Measurements from ENCODE around the gene ASGR1. TPM values are rescaled to one million over a fixed set of nuclear protein-coding genes. Genes with fewer than 3 reads are reported as not detected.
A peak's percentile ranks its signal among the peaks of the same experiment; 100 is the strongest.

Gene ASGR1
- total RNA-seq, 2 experiments from 2014 or later, result 0.64 to 0.85 TPM

GRCh38 chr17:7223375-7223774 lies 44.2 kb upstream of the ASGR1 start:
- intact Hi-C loops (cut with DNase I, micrococcal nuclease), result loop anchor here in 1 of 2 experiments (5.0 kb wide), 1 partner anchor 84 kb away; the partner anchor contains the start of gene EIF5A
- H3K27ac ChIP-seq (ENCODE audit: low read depth in 1 of 2, low read length in 2 of 2), result no peak overlapping the region
- no peaks in the 10 kb centered on the region for H3K9me3 ChIP-seq (ENCODE audit: control insufficient read depth in 1 of 2, insufficient read depth in 1 of 2, low read length in 2 of 2)
- Mint-ChIP-seq H3K36me3 (ENCODE audit: low read depth) (peaks cover 43% of the 10 kb centered on the region), H3K4me3 (peak overlapping the region; percentile 34), H3K9me3 (no peaks in the 10 kb centered on the region), H3K27ac (no peak overlapping the region), H3K27me3 (no peaks in the 10 kb centered on the region), H3K4me1 (ENCODE audit: low read depth) (peaks cover 29% of the 10 kb centered on the region)
- CTCF ChIA-PET, result no interaction called here
- no peak for TF ChIP-seq CTCF (IDR thresholded peaks at IDR 0.05)
- H3K4me3 ChIP-seq (ENCODE audit: low read length), result no peak overlapping the region
- no peak for ATAC-seq (ENCODE audit: poor library complexity)
- H3K36me3 ChIP-seq (ENCODE audit: insufficient read depth, low read length), result peaks cover 63% of the 10 kb centered on the region
- no peak for DNase-seq
- POLR2A ChIA-PET, result interaction anchor here (1.5 to 13.1 kb wide), 2 partner anchors 14 to 113 kb away, joined by 3 to 234 read pairs; partner anchors contain the start of genes ACAP1, DVL2, GABARAP and PHF23
- peaks cover 31% of the 10 kb centered on the region for H3K4me1 ChIP-seq (ENCODE audit: insufficient read depth, low read length)
- no peaks in the 10 kb centered on the region for H3K27me3 ChIP-seq (ENCODE audit: control insufficient read depth in 1 of 2, insufficient read depth in 2 of 2, low read length in 2 of 2)

GRCh38 chr17:7222972-7223292 lies 43.8 kb upstream of the ASGR1 start:
- Histone ChIP-seq H3K36me3 (ENCODE audit: insufficient read depth, low read length) (peaks cover 58% of the 10 kb centered on the region), H3K27me3 (ENCODE audit: control insufficient read depth in 1 of 2, insufficient read depth in 2 of 2, low read length in 2 of 2) (no peaks in the 10 kb centered on the region), H3K27ac (ENCODE audit: low read depth in 1 of 2, low read length in 2 of 2) (no peak overlapping the region), H3K9me3 (ENCODE audit: control insufficient read depth in 1 of 2, insufficient read depth in 1 of 2, low read length in 2 of 2) (no peaks in the 10 kb centered on the region), H3K4me1 (ENCODE audit: insufficient read depth, low read length) (peaks cover 36% of the 10 kb centered on the region), H3K4me3 (ENCODE audit: low read length) (no peak overlapping the region)
- Mint-ChIP-seq H3K27ac (no peak overlapping the region), H3K36me3 (ENCODE audit: low read depth) (peaks cover 39% of the 10 kb centered on the region), H3K4me3 (no peak overlapping the region), H3K27me3 (no peaks in the 10 kb centered on the region), H3K4me1 (ENCODE audit: low read depth) (peaks cover 30% of the 10 kb centered on the region), H3K9me3 (no peaks in the 10 kb centered on the region)
- ChIA-PET POLR2A (interaction anchor here (1.5 to 13.1 kb wide), 2 partner anchors 15 to 114 kb away, joined by 3 to 234 read pairs; partner anchors contain the start of genes ACAP1, DVL2, GABARAP and PHF23), CTCF (no interaction called here)
- no peak for ATAC-seq (ENCODE audit: poor library complexity)
- TF ChIP-seq CTCF (IDR thresholded peaks at IDR 0.05), result no peak
- intact Hi-C loops (cut with DNase I, micrococcal nuclease), result loop anchor here in 1 of 2 experiments (5.0 kb wide), 1 partner anchor 84 kb away; the partner anchor contains the start of gene EIF5A
- no peak for DNase-seq

- H3K36me3 Mint-ChIP-seq (ENCODE audit: low read depth), result peaks cover 37% of the 10 kb centered on the region
- no peak overlapping the region for H3K27ac Mint-ChIP-seq
- no peaks in the 10 kb centered on the region for H3K9me3 Mint-ChIP-seq
Measured at GRCh38 chr17:7222093-7222971, 43.2 kb upstream of the ASGR1 start.

More at GRCh38 chr17:7222093-7222971, 43.2 kb upstream of the ASGR1 start:
- Histone ChIP-seq H3K27ac (ENCODE audit: low read depth in 1 of 2, low read length in 2 of 2) (peak overlapping the region in 1 of 2 donors; percentile 13), H3K4me1 (ENCODE audit: insufficient read depth, low read length) (peaks cover 41% of the 10 kb centered on the region), H3K9me3 (ENCODE audit: control insufficient read depth in 1 of 2, insufficient read depth in 1 of 2, low read length in 2 of 2) (no peaks in the 10 kb centered on the region), H3K4me3 (ENCODE audit: low read length) (no peak overlapping the region), H3K27me3 (ENCODE audit: control insufficient read depth in 1 of 2, insufficient read depth in 2 of 2, low read length in 2 of 2) (no peaks in the 10 kb centered on the region), H3K36me3 (ENCODE audit: insufficient read depth, low read length) (peaks cover 55% of the 10 kb centered on the region)
- intact Hi-C loops (cut with DNase I, micrococcal nuclease), result loop anchor here in 1 of 2 experiments (5.0 kb wide), 1 partner anchor 85 kb away; the partner anchor contains the start of gene EIF5A
- Mint-ChIP-seq H3K4me1 (ENCODE audit: low read depth) (peaks cover 35% of the 10 kb centered on the region), H3K27me3 (no peaks in the 10 kb centered on the region), H3K4me3 (peak overlapping the region; percentile 34)
- CTCF ChIA-PET, result interaction anchor here (1.1 to 3.4 kb wide), 3 partner anchors 13 to 74 kb away, joined by 3 to 19 read pairs (median 3); partner anchors contain the start of gene DVL2
- TF ChIP-seq CTCF (IDR thresholded peaks at IDR 0.05), result no peak
- no peak for ATAC-seq (ENCODE audit: poor library complexity)
- peak in 1 of 14 experiments; percentile 15 for DNase-seq
- POLR2A ChIA-PET, result interaction anchor here (1.0 to 13.1 kb wide), 3 partner anchors 15 to 114 kb away, joined by 3 to 234 read pairs (median 4); partner anchors contain the start of genes ACAP1, DVL2, GABARAP and NEURL4

Measured in CD4-positive, alpha-beta T cell (primary cell).